Thoracic aorta (tissue), 2 donors: ENCODE data around the gene NPBWR2. TPM values are rescaled to one million over a fixed set of nuclear protein-coding genes. Genes with fewer than 3 reads are reported as not detected.

ENCODE experiments used
- ATAC-seq: fragments of 150-250 bp; one replicate; pipeline ENCODE4 v1.8.0; 2017; ENCODE audit warnings: low read depth; ENCODE audit not compliant: insufficient number of reproducible peaks, low FRiP score
- DNase-seq: peaks from one replicate; pipeline ENCODE4 v3.0.0-alpha.2; 2020; ENCODE audit warnings: low spot score
- H3K27ac ChIP-seq, 2 donors: fragments of 200-600 bp; sonication (generic); 1 replicate in 1 of 2; 2 replicates in 1 of 2; pipeline ENCODE4 v1.5.1; 2016; ENCODE audit warnings: mild to moderate bottlenecking in 2 of 2, moderate library complexity in 2 of 2
- H3K27me3 ChIP-seq: fragments of 200-600 bp; sonication (generic); replicated peaks from 2 replicates; pipeline ENCODE4 v1.6.0; 2016; ENCODE audit warnings: mild to moderate bottlenecking; ENCODE audit not compliant: insufficient read depth
- H3K36me3 ChIP-seq: fragments of 200-600 bp; sonication (generic); one replicate; pipeline ENCODE4 v1.5.1; 2016
- H3K4me1 ChIP-seq, 2 donors: fragments of 200-600 bp; sonication (generic); 1 replicate in 1 of 2; 2 replicates in 1 of 2; pipeline versions ENCODE4 v1.5.1 to v1.6.0; 2016; ENCODE audit warnings: low read depth in 2 of 2, mild to moderate bottlenecking in 1 of 2; ENCODE audit not compliant: control insufficient read depth in 1 of 2
- H3K4me3 ChIP-seq: fragments of 200-600 bp; sonication (generic); 2 replicates; pipeline ENCODE4 v1.5.1; 2016; ENCODE audit warnings: mild to moderate bottlenecking
- H3K9me3 ChIP-seq: fragments of 200-600 bp; sonication (generic); 2 replicates; pipeline ENCODE4 v1.5.1; 2016
- total RNA-seq, 2 donors: library from RNA; depleted of rRNA; stranded (reverse); fragments of >200 nt; gene quantifications; one replicate each; pipeline versions ENCODE4 v1.1.0 to v1.2.3, GENCODE V29; 2016
- TF ChIP-seq, protein P1 (sequence below): fragments of 200-600 bp; sonication (generic); IDR thresholded peaks from one replicate; pipeline ENCODE4 v1.5.1; 2019; ENCODE audit warnings: antibody characterized with exemption

NPBWR2 gene, protein sequence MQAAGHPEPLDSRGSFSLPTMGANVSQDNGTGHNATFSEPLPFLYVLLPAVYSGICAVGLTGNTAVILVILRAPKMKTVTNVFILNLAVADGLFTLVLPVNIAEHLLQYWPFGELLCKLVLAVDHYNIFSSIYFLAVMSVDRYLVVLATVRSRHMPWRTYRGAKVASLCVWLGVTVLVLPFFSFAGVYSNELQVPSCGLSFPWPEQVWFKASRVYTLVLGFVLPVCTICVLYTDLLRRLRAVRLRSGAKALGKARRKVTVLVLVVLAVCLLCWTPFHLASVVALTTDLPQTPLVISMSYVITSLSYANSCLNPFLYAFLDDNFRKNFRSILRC
- total RNA-seq = not detected

DNA sequence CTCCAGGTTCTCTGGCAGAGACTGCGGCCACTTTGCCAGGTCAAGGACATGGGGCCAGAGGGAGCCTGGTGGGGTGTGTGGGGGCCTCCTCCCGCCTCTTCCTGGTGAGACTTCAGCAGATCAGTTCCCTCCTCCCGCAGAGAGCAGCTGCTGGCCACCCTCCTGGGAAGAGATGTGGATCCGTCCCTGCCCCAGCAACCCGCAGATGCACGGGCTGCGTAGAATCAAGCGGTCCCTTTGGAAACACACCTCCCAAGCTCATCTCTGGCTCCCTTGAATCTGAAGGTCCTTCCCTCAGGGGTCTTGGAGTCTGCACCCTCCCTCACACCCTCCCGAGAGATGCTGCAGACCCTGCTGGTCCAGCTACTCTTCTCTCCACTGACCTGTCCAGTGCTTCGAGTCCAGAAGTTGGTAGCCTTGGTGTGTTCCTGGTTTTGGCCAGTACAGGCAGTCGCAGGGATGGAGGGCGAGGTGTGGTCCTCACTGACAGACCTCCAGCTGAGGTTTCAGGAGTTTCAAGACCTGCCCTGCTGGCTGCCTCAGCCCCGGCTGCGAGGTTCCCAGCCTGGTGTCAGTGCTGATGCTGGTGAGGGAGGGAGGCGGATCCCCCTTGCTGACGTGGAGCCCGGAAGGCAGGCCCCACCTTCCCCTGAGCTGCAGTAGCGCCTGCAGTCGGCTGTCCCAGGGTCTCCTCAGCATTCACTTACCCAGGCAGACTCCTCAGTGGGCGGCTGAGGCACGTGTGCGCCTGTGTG, at the start of gene NPBWR2:
NPBWR2 (minus strand) TSS at position 585 of the 755 bp plus-strand sequence. CDS start 734 bp downstream, outside the sequence.
- ATAC-seq (no peak), DNase-seq (no peak)
- TF ChIP-seq, protein P1, sequence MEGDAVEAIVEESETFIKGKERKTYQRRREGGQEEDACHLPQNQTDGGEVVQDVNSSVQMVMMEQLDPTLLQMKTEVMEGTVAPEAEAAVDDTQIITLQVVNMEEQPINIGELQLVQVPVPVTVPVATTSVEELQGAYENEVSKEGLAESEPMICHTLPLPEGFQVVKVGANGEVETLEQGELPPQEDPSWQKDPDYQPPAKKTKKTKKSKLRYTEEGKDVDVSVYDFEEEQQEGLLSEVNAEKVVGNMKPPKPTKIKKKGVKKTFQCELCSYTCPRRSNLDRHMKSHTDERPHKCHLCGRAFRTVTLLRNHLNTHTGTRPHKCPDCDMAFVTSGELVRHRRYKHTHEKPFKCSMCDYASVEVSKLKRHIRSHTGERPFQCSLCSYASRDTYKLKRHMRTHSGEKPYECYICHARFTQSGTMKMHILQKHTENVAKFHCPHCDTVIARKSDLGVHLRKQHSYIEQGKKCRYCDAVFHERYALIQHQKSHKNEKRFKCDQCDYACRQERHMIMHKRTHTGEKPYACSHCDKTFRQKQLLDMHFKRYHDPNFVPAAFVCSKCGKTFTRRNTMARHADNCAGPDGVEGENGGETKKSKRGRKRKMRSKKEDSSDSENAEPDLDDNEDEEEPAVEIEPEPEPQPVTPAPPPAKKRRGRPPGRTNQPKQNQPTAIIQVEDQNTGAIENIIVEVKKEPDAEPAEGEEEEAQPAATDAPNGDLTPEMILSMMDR = no peak
- Histone ChIP-seq H3K9me3 (no peaks in the 10 kb centered on the region), H3K4me1 (no peaks in the 10 kb centered on the region), H3K27me3 (no peaks in the 10 kb centered on the region), H3K36me3 (no peaks in the 10 kb centered on the region), H3K4me3 (no peak within 1 kb of the TSS), H3K27ac (no peak within 1 kb of the TSS)

DNA sequence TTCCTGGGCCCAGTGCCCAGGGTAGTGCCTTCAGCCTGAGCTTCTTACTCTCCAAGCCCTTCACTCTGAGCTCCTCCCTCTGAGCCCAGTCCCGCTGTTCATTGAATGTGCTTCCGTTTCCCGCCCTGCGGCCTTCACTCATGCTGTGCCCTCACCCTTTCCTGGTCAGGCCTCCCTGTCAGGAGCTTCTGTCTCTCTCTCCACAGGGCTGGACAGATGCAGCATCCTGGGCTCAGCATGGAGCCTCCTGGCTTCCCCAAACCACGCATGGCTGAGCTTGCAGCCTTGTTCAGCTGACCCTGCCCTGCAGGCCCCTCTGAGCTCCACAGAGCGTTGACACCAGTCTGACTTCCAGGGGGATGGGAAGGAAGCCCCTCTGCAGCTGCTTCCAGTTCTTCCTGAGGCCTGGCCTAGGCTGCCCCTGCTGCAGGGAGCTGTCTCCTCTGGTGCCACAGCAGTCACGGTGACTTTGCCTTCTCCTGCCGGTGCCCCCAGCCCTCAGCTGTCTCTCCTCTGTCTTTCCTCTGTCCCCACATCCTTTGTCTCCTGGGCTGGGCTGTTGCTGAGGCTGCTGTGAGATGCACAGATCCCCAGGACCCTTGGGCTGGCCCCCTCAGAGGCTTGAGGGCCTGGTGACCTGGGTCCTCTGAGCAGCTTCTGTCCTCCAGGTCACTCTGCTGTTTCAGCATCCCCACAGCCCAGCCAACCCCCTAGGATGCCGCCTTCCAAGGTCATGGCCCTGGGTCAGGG, 48.9 kb upstream of the NPBWR2 start:
- DNase-seq = no peak
- Histone ChIP-seq H3K4me1 (no peaks in the 10 kb centered on the region), H3K4me3 (no peak overlapping the region), H3K27me3 (no peaks in the 10 kb centered on the region), H3K36me3 (no peaks in the 10 kb centered on the region), H3K9me3 (no peaks in the 10 kb centered on the region), H3K27ac (no peak overlapping the region)
- TF ChIP-seq, protein P1 = no peak
- no peak for ATAC-seq

DNA sequence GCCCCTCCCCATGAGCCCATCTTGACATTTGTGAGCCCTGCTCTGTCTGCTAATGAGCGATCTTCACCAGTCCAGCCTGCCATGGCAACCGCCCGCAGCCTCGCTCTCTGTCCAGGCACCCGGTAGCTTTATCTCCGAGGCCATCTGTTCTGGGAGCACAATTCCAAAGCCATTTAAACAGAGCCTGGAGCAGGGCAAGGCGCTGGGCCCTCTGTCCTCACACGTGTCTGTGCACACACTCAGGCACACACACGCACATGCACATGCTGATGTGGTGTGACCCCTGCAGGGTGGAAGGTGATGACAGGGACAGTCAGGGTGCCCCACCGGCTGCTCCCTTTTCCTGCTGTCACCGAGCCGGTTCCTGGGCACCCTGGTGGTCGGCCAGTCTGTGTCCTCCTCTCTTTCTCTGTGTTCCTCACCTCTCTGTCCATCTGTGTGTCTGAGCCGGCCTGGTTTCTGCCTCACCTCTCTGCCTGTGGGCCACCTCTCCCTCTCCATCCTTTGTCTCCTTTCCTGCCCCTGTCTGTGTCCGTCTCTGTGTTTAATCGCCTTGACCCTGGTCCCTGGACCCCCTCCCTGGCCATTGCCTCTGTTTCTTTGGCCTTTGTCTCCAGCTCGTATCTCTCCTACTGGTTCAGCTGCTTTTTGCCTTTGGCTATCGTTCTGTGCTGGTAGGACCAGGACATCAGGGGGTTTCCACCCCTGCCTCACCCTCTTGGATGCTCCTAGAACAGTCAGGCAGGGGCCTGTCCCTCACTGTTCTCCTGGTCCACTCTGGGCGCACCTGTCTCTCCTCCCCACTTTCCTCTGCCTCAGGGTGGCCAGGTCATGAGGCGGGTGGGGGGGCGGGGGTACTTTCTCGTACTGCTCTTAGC, 48.1 kb upstream of the NPBWR2 start:
- Histone ChIP-seq H3K4me3 (no peak overlapping the region), H3K4me1 (no peaks in the 10 kb centered on the region), H3K27ac (no peak overlapping the region), H3K27me3 (no peaks in the 10 kb centered on the region), H3K9me3 (no peaks in the 10 kb centered on the region), H3K36me3 (no peaks in the 10 kb centered on the region)
- ATAC-seq = no peak
- TF ChIP-seq, protein P1 = no peak
- no peak for DNase-seq

DNA sequence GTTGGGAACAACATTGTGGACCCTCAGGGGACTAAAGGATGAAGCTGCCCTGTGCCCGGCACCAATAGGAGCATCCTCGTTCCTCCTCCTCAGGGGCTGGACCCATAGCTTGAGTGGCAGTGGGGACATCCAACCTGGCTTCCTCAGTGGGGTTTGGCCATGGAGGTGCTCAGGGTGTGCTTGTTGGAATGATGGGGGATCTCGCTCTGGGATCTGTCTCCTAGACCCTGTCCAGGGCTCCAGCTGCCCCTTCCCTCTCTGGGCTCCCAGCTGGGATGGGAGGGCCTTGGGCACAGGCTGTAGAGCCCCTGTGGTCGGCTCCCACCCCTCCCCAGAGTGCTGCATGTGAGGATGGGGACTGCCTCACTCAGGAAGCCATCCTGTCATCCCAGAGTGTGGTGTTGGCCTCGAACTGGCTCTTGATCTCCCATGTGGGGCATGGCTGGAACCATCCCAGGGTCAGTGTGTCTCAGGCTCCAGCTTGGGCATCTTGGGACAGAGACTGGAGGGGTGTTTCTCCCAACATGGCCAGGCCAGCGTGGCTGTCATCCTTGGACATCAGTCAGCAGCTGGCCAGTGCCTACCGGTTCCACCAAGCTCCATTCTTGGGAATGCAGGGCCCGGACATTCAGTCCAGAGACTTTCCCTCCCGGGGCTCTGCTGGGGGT, 47.4 kb upstream of the NPBWR2 start:
- no peaks in the 10 kb centered on the region for H3K27me3 ChIP-seq
- H3K4me1 ChIP-seq = no peaks in the 10 kb centered on the region
- H3K9me3 ChIP-seq = no peaks in the 10 kb centered on the region
- no peak overlapping the region for H3K4me3 ChIP-seq
- H3K36me3 ChIP-seq = no peaks in the 10 kb centered on the region
- ATAC-seq (no peak), DNase-seq (no peak)
- TF ChIP-seq, protein P1 = no peak
- H3K27ac ChIP-seq = no peak overlapping the region
